Heart right ventricle (tissue), 16 donors: ENCODE results near the gene MCTP1. TPM values are rescaled to one million over a fixed set of nuclear protein-coding genes. Genes with fewer than 3 reads are reported as not detected.
A peak's percentile ranks its signal among the peaks of the same experiment; 100 is the strongest.

Experiments used
- ATAC-seq, 8 donors: fragments of 200-7000 bp; cut with Tn5 transposase; one replicate each; pipeline ENCODE4 v1.9.1; 2020; ENCODE audit warnings: mild to moderate bottlenecking in 8 of 8, moderate library complexity in 8 of 8, moderate number of reproducible peaks in 1 of 8
- DNase-seq, 2 donors: peaks; one replicate each; pipeline ENCODE4 v3.0.0-alpha.2; 2020
- H3K27ac ChIP-seq, 10 donors: fragments of 200-600 bp; sonication (generic) in 2 of 10; one replicate each; pipeline versions ENCODE4 v1.5.0 to v1.8.0; 2020 to 2022; ENCODE audit warnings: mild to moderate bottlenecking in 3 of 10
- H3K27me3 ChIP-seq, 7 donors: fragments of 200-600 bp; one replicate each; pipeline ENCODE4 v1.8.0; 2021 to 2022; ENCODE audit warnings: mild to moderate bottlenecking in 2 of 7
- H3K36me3 ChIP-seq, 9 donors: fragments of 200-600 bp; sonication (generic) in 1 of 9; one replicate each; pipeline versions ENCODE4 v1.5.0 to v1.8.0; 2020 to 2022; ENCODE audit warnings: mild to moderate bottlenecking in 2 of 9
- H3K4me1 ChIP-seq, 9 donors: fragments of 200-600 bp; sonication (generic) in 1 of 9; one replicate each; pipeline versions ENCODE4 v1.5.0 to v1.8.0; 2020 to 2022; ENCODE audit warnings: mild to moderate bottlenecking in 4 of 9
- H3K4me3 ChIP-seq, 10 donors: fragments of 200-600 bp; sonication (generic) in 2 of 10; one replicate each; pipeline versions ENCODE4 v1.5.0 to v1.8.0; 2020 to 2022; ENCODE audit warnings: mild to moderate bottlenecking in 7 of 10, moderate library complexity in 2 of 10
- H3K9me3 ChIP-seq, 11 donors: fragments of 200-600 bp in 10 of 11; sonication (generic) in 2 of 11; one replicate each; pipeline versions ENCODE4 v1.5.0 to v1.8.0; 2013 to 2022; ENCODE audit warnings: mild to moderate bottlenecking in 2 of 11, control low read depth in 1 of 11, moderate library complexity in 1 of 11
- CTCF ChIP-seq, 9 donors: fragments of 200-600 bp; sonication (generic) in 2 of 9; IDR thresholded peaks; one replicate each; pipeline versions ENCODE4 v1.5.0 to v1.8.0; 2021 to 2022; ENCODE audit warnings: antibody characterized with exemption in 9 of 9, mild to moderate bottlenecking in 5 of 9, moderate library complexity in 1 of 9
- WGBS, 2 donors: extraction: QIAGEN DNeasy Blood & Tissue Kit; methylation state at CpG; one replicate each; pipeline ENCODE4 v1.1.7; 2013; ENCODE audit warnings: inconsistent platforms in 1 of 2; 5-methylcytosine and 5-hydroxymethylcytosine counted together
- intact Hi-C, 10 donors: fragments of 100-400 bp; cut with DNase I; formaldehyde crosslinking; loops; one replicate each; pipeline versions ENCODE4 v1.11.1 to v1.14.2; 2022
- polyA plus RNA-seq, 2 donors: library from polyadenylated mRNA; stranded (reverse); fragments of 200-250 nt; gene quantifications; one replicate each; pipeline ENCODE4 v1.2.3, GENCODE V29; 2013
- total RNA-seq, 10 donors: library from RNA; stranded (reverse); fragmentation: NEBNext Ultra II Directional in 3 of 10; extraction: Animal tissue kit (Norgen Biotek cat#: 25700) in 3 of 10; gene quantifications; one replicate each; pipeline versions ENCODE4 v1.2.1 to v1.2.4, GENCODE V29; 2021 to 2023
- donor health status: Arrhythmogenic right ventricular cardiomyopathy.
- donor health status: ischemic (EF 13 %, LVEDD 7.1; RV severe dilation, severe dysfunction).
- donor health status: healthy with polysubstance abuse.
- donor health status: DM: no; HTN: yes; CAD: no.
- donor health status: DM: no; HTN: no; CAD: no.
- donor health status: ischemic (EF 25% LVEDD 6.9; RV normal size, moderate dysfunction).
- donor health status: ischemic (EF 25% LVEDD 5.7; RV mildly dilated, moderate dysfunction).
- donor health status: healthy.
- donor health status: DM: yes; HTN: yes; CAD: no.
- donor health status: Ischemic cardiomyopathy.
- donor health status: ischemic (EF 35%, LVEDD 5.7; RV mildly dilated, moderate dysfunction).
- donor health status: nonischemic (EF 11% LVEDD 7.7; RV severe dilation, severe dysfunction).
- donor health status: DM: yes; HTN: yes; CAD: no.
- donor health status: PGD.
- donor health status: ischemic (EF 29% LVEDD 5.4; RV normal size, mild dysfunction).
- donor health status: nonischemic (EF 23%, LVEDD 6.1; RV moderate dilation, normal function).

MCTP1 gene
- total and polyA plus RNA-seq, 12 donors, result 1.3 to 19.7 (median 5.3) TPM

- Histone ChIP-seq H3K36me3 (no peaks in the 10 kb centered on the region), H3K4me3 (no peak overlapping the region), H3K9me3 (peaks cover 0 to 13% (median 0%) of the 10 kb centered on the region in 11 donors), H3K4me1 (no peaks in the 10 kb centered on the region), H3K27me3 (no peaks in the 10 kb centered on the region), H3K27ac (no peak overlapping the region)
- DNase-seq (no peak), ATAC-seq (no peak)
- TF ChIP-seq CTCF (IDR thresholded peaks at IDR 0.05), result no peak
- 77 to 80% methylated on average over 4 of the region's 4 CpGs for WGBS, 2 donors
- intact Hi-C loops, result no loop called here
Observed at GRCh38 chr5:95184924-95185323, 100.0 kb downstream of the MCTP1 start.

DNA sequence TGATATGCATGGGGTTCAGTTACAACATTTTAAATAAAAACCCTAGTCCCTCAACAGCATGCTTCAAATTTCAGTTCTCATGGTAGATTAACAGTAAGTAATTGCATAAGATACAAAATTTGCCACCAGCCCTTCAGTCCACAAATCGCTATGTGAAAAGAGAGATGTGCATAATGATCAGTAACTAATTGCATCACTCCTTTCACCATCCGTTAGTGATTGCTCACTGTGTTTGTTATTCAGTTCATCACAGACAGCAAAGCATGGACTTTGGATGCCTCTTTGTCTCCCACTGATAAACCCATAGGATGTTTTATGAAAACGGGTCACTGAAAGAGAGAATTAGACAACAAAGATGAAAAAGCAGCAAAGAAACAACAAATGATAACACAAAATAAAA lies 103.2 kb downstream of the MCTP1 start:
- Histone ChIP-seq H3K4me3 (no peak overlapping the region), H3K36me3 (no peaks in the 10 kb centered on the region), H3K27ac (no peak overlapping the region), H3K27me3 (no peaks in the 10 kb centered on the region), H3K4me1 (no peaks in the 10 kb centered on the region), H3K9me3 (peaks cover 0 to 17% (median 0%) of the 10 kb centered on the region in 11 donors)
- intact Hi-C loops, result no loop called here
- no peak for DNase-seq
- no peak for ATAC-seq
- 77 to 80% methylated on average over 3 of the region's 3 CpGs for WGBS, 2 donors
- no peak for TF ChIP-seq CTCF (IDR thresholded peaks at IDR 0.05)

DNA sequence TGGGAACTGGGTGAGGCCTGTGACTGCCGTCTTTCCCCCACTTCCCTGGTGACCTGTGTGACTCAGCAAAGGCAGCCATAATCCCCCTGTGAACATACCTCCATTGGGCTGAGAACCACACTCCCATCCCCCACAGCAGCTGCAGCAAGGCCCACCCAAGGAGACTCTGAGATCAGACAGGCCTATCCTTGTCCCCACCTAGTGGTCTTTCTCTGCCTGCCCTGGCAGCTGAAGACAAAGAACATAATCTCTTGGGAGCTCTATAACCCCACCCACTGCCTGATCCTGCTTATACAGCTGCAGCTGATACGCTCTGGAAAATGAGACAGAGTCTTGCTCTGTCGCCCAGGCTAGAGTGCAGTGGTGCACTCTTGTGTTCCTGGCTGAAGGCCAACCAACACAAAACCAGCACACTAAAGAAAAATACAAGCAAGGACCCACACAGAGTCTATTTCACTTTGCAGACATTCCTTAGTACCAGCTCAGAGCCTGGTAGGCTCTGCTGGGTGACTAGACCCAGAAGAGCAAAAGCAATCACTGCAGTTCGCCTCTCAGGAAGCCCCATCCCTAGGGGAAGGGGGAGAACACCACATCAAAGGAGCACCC lies 106.7 kb downstream of the MCTP1 start:
- no peak for DNase-seq
- H3K36me3 ChIP-seq, result no peaks in the 10 kb centered on the region
- 44 to 58% methylated on average over 4 of the region's 4 CpGs for WGBS, 2 donors
- H3K27ac ChIP-seq, result no peak overlapping the region
- intact Hi-C loops, result no loop called here
- no peak for ATAC-seq
- peaks cover 0 to 14% (median 0%) of the 10 kb centered on the region in 11 donors for H3K9me3 ChIP-seq
- TF ChIP-seq CTCF (IDR thresholded peaks at IDR 0.05), result peak in 2 of 9 donors; percentile 6 to 30
- H3K27me3 ChIP-seq, result no peaks in the 10 kb centered on the region
- H3K4me1 ChIP-seq, result no peaks in the 10 kb centered on the region
- H3K4me3 ChIP-seq, result no peak overlapping the region

- intact Hi-C loops, result no loop called here
- 89 to 90% methylated on average over 4 of the region's 4 CpGs for WGBS, 2 donors
- no peaks in the 10 kb centered on the region for H3K36me3 ChIP-seq
- no peak overlapping the region for H3K4me3 ChIP-seq
- DNase-seq (no peak), ATAC-seq (no peak)
- H3K27me3 ChIP-seq, result no peaks in the 10 kb centered on the region
- peaks cover 0 to 14% (median 0%) of the 10 kb centered on the region in 11 donors for H3K9me3 ChIP-seq
- TF ChIP-seq CTCF (IDR thresholded peaks at IDR 0.05), result no peak
- no peak overlapping the region for H3K27ac ChIP-seq
- no peaks in the 10 kb centered on the region for H3K4me1 ChIP-seq
Observed at GRCh38 chr5:95177456-95177855, 107.4 kb downstream of the MCTP1 start.
